AG04450 (cell line): ENCODE measurements around the gene MOK. TPM values are rescaled to one million over a fixed set of nuclear protein-coding genes. Genes with fewer than 3 reads are reported as not detected.

Experiments used
- CTCF ChIA-PET: fragments of 300-600, 350-600 bp; formaldehyde crosslinking; extraction: SDS; loops from one replicate; lab custom pipeline; 2022; ENCODE audit warnings: antibody characterized with exemption, inconsistent platforms; lab: Charles Lee
- POLR2A ChIA-PET: fragments of 350-600 bp; formaldehyde crosslinking; extraction: SDS; loops from one replicate; lab custom pipeline; 2021; ENCODE audit warnings: antibody characterized with exemption, inconsistent platforms; lab: Yijun Ruan, JAX
- DNase-seq: peaks from one replicate; pipeline ENCODE4 v3.0.0-alpha.2; 2011; ENCODE audit warnings: low read depth, low spot score
- H3K27ac ChIP-seq: one replicate; pipeline ENCODE4 v1.5.1; 2012; ENCODE audit warnings: low read depth, low read length, control low read depth
- H3K27me3 ChIP-seq: one replicate; pipeline ENCODE4 v1.6.0; 2012; ENCODE audit warnings: low read length; ENCODE audit not compliant: control insufficient read depth, insufficient read depth
- H3K4me3 ChIP-seq: 2 replicates; pipeline ENCODE4 v1.5.1; 2011; ENCODE audit warnings: mild to moderate bottlenecking, low read depth, low read length, control low read depth
- H3K9me3 ChIP-seq: 2 replicates; pipeline ENCODE4 v1.5.1; 2012; ENCODE audit warnings: low read length; ENCODE audit not compliant: control insufficient read depth, insufficient read depth
- polyA plus RNA-seq: library from polyadenylated mRNA; depleted of rRNA; stranded (reverse); fragments of >200 nt; gene quantifications from 2 replicates; pipeline ENCODE4 v1.2.3, GENCODE V29; 2011
- TF ChIP-seq, protein P1 (sequence below): IDR thresholded peaks from 2 replicates; pipeline ENCODE4 v1.5.1; 2011; ENCODE audit warnings: low read depth, low read length, control low read depth, inconsistent platforms

MOK gene
- polyA plus RNA-seq, 1 experiment: 12.6 TPM

- no peak for DNase-seq
- CTCF ChIA-PET: no interaction called here
- POLR2A ChIA-PET: interaction anchor here (0.5 kb wide), 1 partner anchor 51 kb away, joined by 3 read pairs; no protein-coding TSS in a partner anchor
Measured at GRCh38 chr14:102252834-102253801, 51.8 kb downstream of the MOK start.

DNA sequence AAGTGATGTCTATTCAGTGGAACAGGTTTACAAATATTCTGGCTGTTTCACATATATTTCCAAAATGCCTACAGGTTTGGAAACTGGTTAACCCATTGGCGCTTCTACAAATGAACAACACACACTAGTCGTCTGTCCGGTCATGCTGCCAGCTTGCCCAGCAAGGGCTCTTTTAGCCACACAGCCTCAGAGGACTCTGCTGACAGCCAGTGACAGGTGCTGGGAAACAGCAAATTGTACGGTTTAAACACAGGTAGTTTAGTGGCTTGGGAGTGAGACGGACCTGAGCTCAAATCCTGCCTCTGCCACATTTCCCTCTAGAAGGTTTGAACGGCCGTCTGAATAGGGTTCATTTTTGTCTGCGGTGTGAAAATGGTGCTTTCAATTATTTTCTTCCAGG is 53.8 kb downstream of the MOK start:
- Histone ChIP-seq H3K27me3 (no peaks in the 10 kb centered on the region), H3K9me3 (0 out of 2 replicates have a peak, but pooled peaks cover 3% of the 10 kb centered on the region), H3K4me3 (no peak overlapping the region), H3K27ac (no peak overlapping the region)
- TF ChIP-seq, protein P1, sequence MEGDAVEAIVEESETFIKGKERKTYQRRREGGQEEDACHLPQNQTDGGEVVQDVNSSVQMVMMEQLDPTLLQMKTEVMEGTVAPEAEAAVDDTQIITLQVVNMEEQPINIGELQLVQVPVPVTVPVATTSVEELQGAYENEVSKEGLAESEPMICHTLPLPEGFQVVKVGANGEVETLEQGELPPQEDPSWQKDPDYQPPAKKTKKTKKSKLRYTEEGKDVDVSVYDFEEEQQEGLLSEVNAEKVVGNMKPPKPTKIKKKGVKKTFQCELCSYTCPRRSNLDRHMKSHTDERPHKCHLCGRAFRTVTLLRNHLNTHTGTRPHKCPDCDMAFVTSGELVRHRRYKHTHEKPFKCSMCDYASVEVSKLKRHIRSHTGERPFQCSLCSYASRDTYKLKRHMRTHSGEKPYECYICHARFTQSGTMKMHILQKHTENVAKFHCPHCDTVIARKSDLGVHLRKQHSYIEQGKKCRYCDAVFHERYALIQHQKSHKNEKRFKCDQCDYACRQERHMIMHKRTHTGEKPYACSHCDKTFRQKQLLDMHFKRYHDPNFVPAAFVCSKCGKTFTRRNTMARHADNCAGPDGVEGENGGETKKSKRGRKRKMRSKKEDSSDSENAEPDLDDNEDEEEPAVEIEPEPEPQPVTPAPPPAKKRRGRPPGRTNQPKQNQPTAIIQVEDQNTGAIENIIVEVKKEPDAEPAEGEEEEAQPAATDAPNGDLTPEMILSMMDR: no peak
- DNase-seq: no peak
- CTCF ChIA-PET: no interaction called here
- POLR2A ChIA-PET: no interaction called here

More at GRCh38 chr14:102252834-102253801, 51.8 kb downstream of the MOK start:
- no peaks in the 10 kb centered on the region for H3K27me3 ChIP-seq
- H3K9me3 ChIP-seq: 0 out of 2 replicates have a peak, but pooled peaks cover 3% of the 10 kb centered on the region
- H3K27ac ChIP-seq: no peak overlapping the region
- H3K4me3 ChIP-seq: no peak overlapping the region
- TF ChIP-seq, protein P1: no peak

DNA sequence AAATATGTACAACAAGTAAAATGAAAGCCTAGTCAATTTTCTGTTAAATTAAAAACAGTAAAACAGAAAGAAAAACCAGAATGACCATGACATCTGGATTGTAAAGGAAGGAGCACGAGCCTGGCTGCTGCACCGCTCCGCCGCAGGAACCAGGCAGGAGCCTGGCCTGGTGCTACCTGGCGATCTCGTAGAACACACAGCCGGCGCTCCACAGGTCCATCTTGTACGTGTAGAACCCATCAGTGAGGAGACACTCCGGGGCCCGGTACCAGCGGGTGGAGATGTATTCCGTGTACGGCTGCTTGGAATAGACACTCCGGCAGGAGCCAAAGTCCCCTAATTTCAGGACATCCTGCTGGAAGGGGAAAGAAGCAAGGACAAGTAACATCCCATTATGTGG is 54.3 kb downstream of the MOK start:
- ChIA-PET POLR2A (no interaction called here), CTCF (no interaction called here)
- DNase-seq: no peak
- Histone ChIP-seq H3K27ac (no peak overlapping the region), H3K9me3 (0 out of 2 replicates have a peak, but pooled peaks cover 3% of the 10 kb centered on the region), H3K27me3 (no peaks in the 10 kb centered on the region), H3K4me3 (no peak overlapping the region)
- TF ChIP-seq, protein P1: no peak

- TF ChIP-seq, protein P1: no peak
- no peak for DNase-seq
- Histone ChIP-seq H3K27ac (no peak overlapping the region), H3K9me3 (0 out of 2 replicates have a peak, but pooled peaks cover 3% of the 10 kb centered on the region), H3K4me3 (no peak overlapping the region), H3K27me3 (no peaks in the 10 kb centered on the region)
- ChIA-PET POLR2A (no interaction called here), CTCF (no interaction called here)
Measured at GRCh38 chr14:102249981-102250380, 55.0 kb downstream of the MOK start.

DNA sequence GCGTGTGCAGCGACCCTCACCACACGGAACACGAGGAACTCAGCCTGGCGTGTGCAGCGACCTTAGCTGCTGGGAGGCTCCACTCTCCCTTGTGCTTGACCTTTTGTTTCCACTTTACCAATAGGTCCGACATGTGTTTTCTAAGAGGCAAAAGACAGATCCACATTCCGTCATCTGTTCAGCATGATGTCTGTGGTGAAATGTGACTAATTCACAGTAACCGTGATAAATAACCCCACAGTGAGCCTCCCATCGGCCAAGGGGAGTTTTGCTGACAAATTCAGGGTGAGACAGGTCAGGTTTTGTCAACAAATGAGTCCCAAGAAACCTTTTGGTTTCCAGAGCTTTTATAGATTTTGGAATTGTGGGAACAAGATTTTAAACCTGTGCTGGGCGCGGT is 55.9 kb downstream of the MOK start:
- Histone ChIP-seq H3K4me3 (no peak overlapping the region), H3K27ac (no peak overlapping the region), H3K27me3 (no peaks in the 10 kb centered on the region), H3K9me3 (peaks cover 3% of the 10 kb centered on the region; the same call in 1 of the 2 replicates)
- POLR2A ChIA-PET: no interaction called here
- no peak for DNase-seq
- TF ChIP-seq, protein P1: no peak
- CTCF ChIA-PET: interaction anchor here (0.7 kb wide), 1 partner anchor 68 kb away, joined by 4 read pairs; no protein-coding TSS in a partner anchor
